ENCODE measurements around the gene TRUB2. TPM values are rescaled to one million over a fixed set of nuclear protein-coding genes. Genes with fewer than 3 reads are reported as not detected.

TRUB2 gene
- total and polyA plus RNA-seq, 2 of the 13 experiments (the other 11 are each of a cell fraction or from before 2014, with no cell fraction given): 22.3 to 41.2 TPM

- in situ Hi-C loops (cut with HindIII; ENCODE audit: extremely low pct_ligation_motif_present, low pct_unique_long_range_greater_than_20kb): loop anchor here (5.0 kb wide), 2 partner anchors 45 to 115 kb away; partner anchors contain the start of gene SLC27A4
- CTCF ChIA-PET (ENCODE audit: low intra/inter-chr PET ratio, low total read pairs): interaction anchor here (3.1 kb wide), 1 partner anchor 44 kb away, joined by 29 read pairs; the partner anchor contains the start of gene SLC27A4
- BruUV-seq (replicated peaks): no TSS peak
- DNase-seq (ENCODE audit: low spot score) (no peak), ATAC-seq (no peak), FAIRE-seq (no peak)
- peak overlapping the region; percentile 46 for H3K9ac ChIP-seq (ENCODE audit: insufficient read depth, low read depth, low read length)
- POLR2A ChIA-PET: interaction anchor here (1.1 to 2.8 kb wide), 5 partner anchors 9 to 74 kb away, joined by 3 to 34 read pairs (median 12); partner anchors contain the start of genes GOLGA2, SWI5 and URM1
- H3K4me3 ChIP-seq (replicated peaks in 1 of 3; ENCODE audit: insufficient read depth in 1 of 3, low read depth in 2 of 3, low read length in 3 of 3): peak overlapping the region in 1 of 3 experiments; percentile 69; a peak in 1 of 6 replicates
- intact Hi-C loops (cut with micrococcal nuclease; ENCODE audit: unreplicated experiment): loop anchor here (2.0 to 5.0 kb wide), 2 partner anchors 26 to 115 kb away; partner anchors contain the start of genes COQ4 and TRUB2
- peak overlapping the region; percentile 85 for H3K4me2 ChIP-seq (ENCODE audit: low read depth, low read length)
- H3K4me1 ChIP-seq (ENCODE audit: insufficient read depth, low read length): peaks cover 36% of the 10 kb centered on the region
- H3K27ac ChIP-seq (ENCODE audit: extremely low read length, insufficient read depth, low read length): peak overlapping the region; percentile 71
- H3K27me3 ChIP-seq (ENCODE audit: control insufficient read depth in 1 of 2, insufficient read depth in 2 of 2, low read length in 2 of 2): no peaks in the 10 kb centered on the region; a peak in 1 of 5 replicates
- H2AFZ ChIP-seq (ENCODE audit: low read length): no peak overlapping the region
- no peaks in the 10 kb centered on the region for H3K9me3 ChIP-seq (ENCODE audit: low read length)
- no peaks in the 10 kb centered on the region for H4K20me1 ChIP-seq (ENCODE audit: insufficient read depth, low read length)
- H3K36me3 ChIP-seq (replicated peaks in 1 of 2; ENCODE audit: control insufficient read depth in 1 of 2, insufficient read depth in 2 of 2, low read length in 2 of 2): no peaks in the 10 kb centered on the region
- 75% methylated on average over 1 of the region's 2 CpGs for WGBS (ENCODE audit: low lambda C conversion rate)
- no peaks in the 10 kb centered on the region for H3K79me2 ChIP-seq (ENCODE audit: insufficient read depth, low read length)
- TF ChIP-seq ZNF264 (CRISPR knock-in tag; IDR thresholded peaks at IDR 0.05): no peak
- no peak for TF ChIP-seq XRCC5 (optimal IDR thresholded peaks at IDR 0.05; ENCODE audit: low read length)
- no peak for TF ChIP-seq HOXA5 (CRISPR knock-in tag; IDR thresholded peaks at IDR 0.05)
- no peak for TF ChIP-seq HES4 (CRISPR knock-in tag; IDR thresholded peaks at IDR 0.05; ENCODE audit: borderline replicate concordance)
- peak; percentile 72 for TF ChIP-seq NR2F6 (IDR thresholded peaks at IDR 0.05)
- TF ChIP-seq NR2F6 (CRISPR knock-in tag; IDR thresholded peaks at IDR 0.05): peak; percentile 59; the same call in 1 of the 2 replicates
- TF ChIP-seq HNF4A (CRISPR knock-in tag; IDR thresholded peaks at IDR 0.05): peak; percentile 21; the same call in 1 of the 2 replicates
- peak; percentile 44; the same call in 1 of the 2 replicates for TF ChIP-seq ZNF614 (CRISPR knock-in tag; IDR thresholded peaks at IDR 0.05; ENCODE audit: borderline replicate concordance)
- TF ChIP-seq ZNF543 (CRISPR knock-in tag; IDR thresholded peaks at IDR 0.05): no peak
- TF ChIP-seq ZMYM2 (CRISPR knock-in tag; IDR thresholded peaks at IDR 0.05): 0 out of 2 replicates have a peak, but pooled peaks have one; percentile 19
- TF ChIP-seq ZSCAN29 (CRISPR knock-in tag; conservative IDR thresholded peaks at IDR 0.05): no peak
- TF ChIP-seq TFDP2 (CRISPR knock-in tag; IDR thresholded peaks at IDR 0.05): no peak
- TF ChIP-seq PCBP2 (optimal IDR thresholded peaks at IDR 0.05; ENCODE audit: low read depth, low read length, poor library complexity, severe bottlenecking): no peak
- 0 out of 2 replicates have a peak, but pooled peaks have one; percentile 13 for TF ChIP-seq FOXP4 (CRISPR knock-in tag; IDR thresholded peaks at IDR 0.05)
- TF ChIP-seq ZFP62 (CRISPR knock-in tag; IDR thresholded peaks at IDR 0.05): no peak
- no peak for TF ChIP-seq BCLAF1 (IDR thresholded peaks at IDR 0.05)
- TF ChIP-seq SETDB1 (CRISPR knock-in tag; IDR thresholded peaks at IDR 0.05; ENCODE audit: borderline replicate concordance): no peak
- TF ChIP-seq MEIS2 (CRISPR knock-in tag; IDR thresholded peaks at IDR 0.05): no peak
- no peak for TF ChIP-seq ATF5 (CRISPR knock-in tag; IDR thresholded peaks at IDR 0.05; ENCODE audit: low read depth)
Measured at GRCh38 chr9:128297221-128297773, 24.9 kb downstream of the TRUB2 start.
